Smooth muscle cell (in vitro differentiated cells): ENCODE results near the gene KMT2D. TPM values are rescaled to one million over a fixed set of nuclear protein-coding genes. Genes with fewer than 3 reads are reported as not detected.

ENCODE experiments used
- DNase-seq: peaks from one replicate; lab custom pipeline; 2025; ENCODE audit not compliant: unreplicated experiment; lab: John Stamatoyannopoulos, UW
- H2AFZ ChIP-seq: fragments of 200-600 bp; sonication (generic); 2 replicates; pipeline ENCODE4 v1.6.0; 2016; ENCODE audit warnings: antibody characterized with exemption, low read depth, mild to moderate bottlenecking
- H3F3A ChIP-seq: fragments of 200-600 bp; sonication (generic); 2 replicates; pipeline ENCODE4 v1.6.0; 2017; ENCODE audit warnings: antibody characterized with exemption, low read depth
- H3K27ac ChIP-seq: fragments of 200-600 bp; sonication (generic); 2 replicates; pipeline ENCODE4 v1.5.1; 2016; ENCODE audit warnings: low read depth, mild to moderate bottlenecking
- H3K27me3 ChIP-seq: fragments of 200-600 bp; sonication (generic); 2 replicates; pipeline ENCODE4 v1.6.1; 2016; ENCODE audit warnings: low read depth, mild to moderate bottlenecking
- H3K36me3 ChIP-seq: fragments of 200-600 bp; sonication (generic); 2 replicates; pipeline ENCODE4 v1.5.1; 2016; ENCODE audit warnings: low read depth
- H3K4me1 ChIP-seq: fragments of 200-600 bp; sonication (generic); 2 replicates; pipeline ENCODE4 v1.5.1; 2016; ENCODE audit warnings: low read depth
- H3K4me2 ChIP-seq: fragments of 200-600 bp; sonication (generic); 2 replicates; pipeline ENCODE4 v1.6.0; 2016; ENCODE audit warnings: mild to moderate bottlenecking
- H3K4me3 ChIP-seq: fragments of 200-600 bp; sonication (generic); 2 replicates; pipeline ENCODE4 v1.5.1; 2016; ENCODE audit warnings: mild to moderate bottlenecking
- H3K79me2 ChIP-seq: fragments of 200-600 bp; sonication (generic); 2 replicates; pipeline ENCODE4 v1.6.0; 2016; ENCODE audit warnings: low read depth, mild to moderate bottlenecking
- H3K9ac ChIP-seq: fragments of 200-600 bp; sonication (generic); 2 replicates; pipeline ENCODE4 v1.6.0; 2016; ENCODE audit warnings: low read depth
- H3K9me3 ChIP-seq: fragments of 200-600 bp; sonication (generic); replicated peaks from 2 replicates; pipeline ENCODE4 v1.5.1; 2016; ENCODE audit warnings: low read depth
- H4K20me1 ChIP-seq: fragments of 200-600 bp; sonication (generic); 2 replicates; pipeline ENCODE4 v1.6.0; 2016; ENCODE audit warnings: low read depth
- CTCF ChIP-seq: fragments of 200-600 bp; sonication (generic); IDR thresholded peaks from 2 replicates; pipeline ENCODE4 v1.5.1; 2017; ENCODE audit warnings: borderline replicate concordance, mild to moderate bottlenecking, antibody characterized with exemption; ENCODE audit not compliant: insufficient read depth, poor library complexity, severe bottlenecking
- WGBS: methylation state at CpG from one replicate; pipeline ENCODE4 v1.1.7; 2016; ENCODE audit warnings: low lambda C conversion rate; 5-methylcytosine and 5-hydroxymethylcytosine counted together
- polyA plus RNA-seq: library from polyadenylated mRNA; unstranded; fragments of >200 nt; fragmentation: Nextera tagmentation; extraction: Ambion mirVana; gene quantifications from 2 replicates; pipeline ENCODE4 v1.2.1, GENCODE V29; 2016
- total RNA-seq: library from RNA; depleted of rRNA; stranded (reverse); fragments of >200 nt; gene quantifications from 2 replicates; pipeline ENCODE4 v1.2.3, GENCODE V29; 2014

The KMT2D gene
- total and polyA plus RNA-seq, 2 experiments from 2014 or later = 24.6 to 25.9 TPM

GRCh38 chr12:49094160-49094974 lies 33.8 kb upstream of the KMT2D start, which contains the start of gene DHH:
Gene DHH (minus strand): TSS chr12:49094801. CDS start chr12:49094512, 289 bp downstream.
- H4K20me1 ChIP-seq = peaks cover 24% of the 10 kb centered on the region
- no peaks in the 10 kb centered on the region for H3K9me3 ChIP-seq
- no peaks in the 10 kb centered on the region for H3K79me2 ChIP-seq
- no peak for TF ChIP-seq CTCF
- H3K9ac ChIP-seq = no peak within 1 kb of the TSS
- no peak within 1 kb of the TSS for H3K27ac ChIP-seq
- no peak for DNase-seq
- peaks cover 64% of the 10 kb centered on the region for H3K27me3 ChIP-seq
- peaks cover 33% of the 10 kb centered on the region for H3K4me1 ChIP-seq
- H3K4me2 ChIP-seq = peak within 1 kb of the TSS; percentile 48
- WGBS = 24% methylated on average over 49 of the region's 49 CpGs
- peaks cover 3% of the 10 kb centered on the region for H3K36me3 ChIP-seq
- H2AFZ ChIP-seq = no peak within 1 kb of the TSS
- H3K4me3 ChIP-seq = no peak within 1 kb of the TSS
- no peaks in the 10 kb centered on the region for H3F3A ChIP-seq

DNA sequence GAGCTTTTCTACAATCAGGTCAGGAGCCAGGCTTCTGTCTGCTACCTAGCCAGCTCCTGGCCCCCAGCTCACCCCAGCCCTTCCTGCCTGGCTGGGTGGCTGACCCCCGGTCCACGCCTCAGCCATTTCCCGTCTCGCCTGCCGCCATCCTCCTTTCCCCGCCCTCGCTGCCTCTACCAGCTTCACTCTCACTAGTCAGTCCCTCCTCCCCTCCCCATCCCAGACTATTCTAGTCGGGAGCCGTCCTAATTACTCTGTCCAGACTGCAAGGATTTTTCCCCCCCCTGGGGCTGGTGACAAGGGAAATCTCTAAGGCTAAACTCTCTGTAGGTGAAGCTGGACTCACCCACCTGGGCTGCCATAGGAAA lies 33.2 kb upstream of the KMT2D start:
- WGBS = 10% methylated on average over 3 of the region's 9 CpGs
- Histone ChIP-seq H2AFZ (no peak overlapping the region), H3K4me3 (no peak overlapping the region), H3K27me3 (peaks cover 70% of the 10 kb centered on the region), H3K4me1 (peaks cover 33% of the 10 kb centered on the region), H3K36me3 (peaks cover 3% of the 10 kb centered on the region), H3K79me2 (no peaks in the 10 kb centered on the region), H3K4me2 (peak overlapping the region; percentile 48), H3K9ac (no peak overlapping the region), H3K9me3 (no peaks in the 10 kb centered on the region), H3F3A (no peaks in the 10 kb centered on the region), H3K27ac (no peak overlapping the region), H4K20me1 (peaks cover 24% of the 10 kb centered on the region)
- DNase-seq = no peak
- no peak for TF ChIP-seq CTCF

- TF ChIP-seq CTCF = no peak
- H3K4me3 ChIP-seq = no peak overlapping the region
- H3K9me3 ChIP-seq = no peaks in the 10 kb centered on the region
- no peaks in the 10 kb centered on the region for H3K36me3 ChIP-seq
- no peak overlapping the region for H3K9ac ChIP-seq
- H3F3A ChIP-seq = no peaks in the 10 kb centered on the region
- peak overlapping the region; percentile 86 for H3K4me2 ChIP-seq
- no peak overlapping the region for H2AFZ ChIP-seq
- peaks cover 74% of the 10 kb centered on the region for H3K27me3 ChIP-seq
- no peak overlapping the region for H3K27ac ChIP-seq
- WGBS = 77% methylated on average over 4 of the region's 4 CpGs
- H4K20me1 ChIP-seq = peaks cover 16% of the 10 kb centered on the region
- H3K79me2 ChIP-seq = no peaks in the 10 kb centered on the region
- H3K4me1 ChIP-seq = peaks cover 33% of the 10 kb centered on the region
- DNase-seq = no peak
These were observed 32.3 kb upstream of the KMT2D start for GRCh38 chr12:49092816-49093406.
